K562 (cell line): Measurements from ENCODE around the gene RNPEP. TPM values are rescaled to one million over a fixed set of nuclear protein-coding genes. Genes with fewer than 3 reads are reported as not detected.

ENCODE experiments used
- CBFB ChIP-seq: sonication (generic); formaldehyde crosslinking; IDR thresholded peaks from 2 replicates; pipeline ENCODE4 v1.4.0; 2020; ENCODE audit warnings: mild to moderate bottlenecking, missing genetic modification reagents
- CHD4 ChIP-seq: fragments of 200-600 bp; sonication (generic); IDR thresholded peaks from 3 replicates; pipeline ENCODE4 v1.6.1; 2012; ENCODE audit warnings: low read depth, mild to moderate bottlenecking, mixed read lengths, low read length, inconsistent platforms; ENCODE audit not compliant: insufficient read depth, insufficient replicate concordance, poor library complexity, severe bottlenecking
- GATAD2B ChIP-seq: fragments of 450-650 bp; IDR thresholded peaks from 2 replicates; pipeline ENCODE4 v1.6.1; 2017; ENCODE audit warnings: mild to moderate bottlenecking, borderline replicate concordance
- HCFC1 ChIP-seq: IDR thresholded peaks from 2 replicates; pipeline ENCODE4 v1.6.1; 2012; ENCODE audit warnings: low read depth, low read length, improper control_type of control experiment
- HNRNPK ChIP-seq: fragments of 200-400 bp; formaldehyde crosslinking; IDR thresholded peaks from one replicate; pipeline ENCODE4 v1.6.1; 2018; ENCODE audit warnings: mild to moderate bottlenecking, low read depth, low read length; ENCODE audit not compliant: poor library complexity, severe bottlenecking
- HOXB6 ChIP-seq: fragments of 250-450 bp; sonication (Bioruptor Pico); IDR thresholded peaks from 2 replicates; pipeline ENCODE4 v1.5.1; 2022; ENCODE audit warnings: mild to moderate bottlenecking, borderline replicate concordance
- KDM5B ChIP-seq: fragments of 200-600 bp; sonication (generic); IDR thresholded peaks from 2 replicates; pipeline ENCODE4 v1.6.1; 2012; ENCODE audit warnings: low read depth, mild to moderate bottlenecking, moderate library complexity, low read length, control low read depth, inconsistent platforms; ENCODE audit not compliant: insufficient replicate concordance
- MAFG ChIP-seq: fragments of 450-650 bp; conservative IDR thresholded peaks from 2 replicates; pipeline ENCODE4 v1.6.1; 2016; ENCODE audit warnings: missing genetic modification characterization, missing compliant biosample characterization
- MCM3 ChIP-seq: fragments of 450-650 bp; IDR thresholded peaks from 2 replicates; pipeline ENCODE4 v1.6.1; 2016
- RAD21 ChIP-seq, 2 experiments: fragments of 250-450 bp in 1 of 2; fragments of 450-650 bp in 1 of 2; sonication (Bioruptor Pico) in 1 of 2; formaldehyde crosslinking in 1 of 2; IDR thresholded peaks in 1 of 2; conservative IDR thresholded peaks in 1 of 2; 2 replicates each; pipeline versions ENCODE4 v1.4.0 to v1.8.0; 2020 to 2022; ENCODE audit warnings: mild to moderate bottlenecking in 2 of 2, moderate library complexity in 1 of 2
- ZFP91 ChIP-seq: sonication (generic); formaldehyde crosslinking; IDR thresholded peaks from 2 replicates; pipeline ENCODE4 v1.8.0; 2022; ENCODE audit warnings: mild to moderate bottlenecking, missing genetic modification reagents
- ZNF174 ChIP-seq: fragments of 250-450 bp; sonication (Bioruptor Pico); IDR thresholded peaks from 2 replicates; pipeline ENCODE4 v1.4.0; 2020; ENCODE audit warnings: mild to moderate bottlenecking
- ZNF780A ChIP-seq: fragments of 250-450 bp; sonication (Bioruptor Pico); IDR thresholded peaks from 2 replicates; pipeline ENCODE4 v1.5.0; 2021; ENCODE audit warnings: mild to moderate bottlenecking
- polyA plus RNA-seq, 8 experiments: library from polyadenylated mRNA; depleted of rRNA in 4 of 8; stranded (reverse) in 5 of 8; unstranded in 3 of 8; fragments of >200 nt; fragmentation: Nextera tagmentation in 2 of 8; fragmentation: Illumina TruSeq in 1 of 8; extraction: Ambion mirVana in 2 of 8; extraction: Trizol in 1 of 8; gene quantifications; 2 replicates each; pipeline versions ENCODE4 v1.2.1 to v1.2.3, GENCODE V29; 2011 to 2014; ENCODE audit warnings: inconsistent platforms in 1 of 8, missing spikeins in 1 of 8
- total RNA-seq, 7 experiments: library from RNA; depleted of rRNA in 6 of 7; stranded (reverse); fragments of >200 nt in 6 of 7; fragmentation: Illumina TruSeq in 2 of 7; extraction: Trizol in 2 of 7; gene quantifications; 2 replicates each; pipeline versions ENCODE4 v1.2.1 to v1.2.3, GENCODE V29; 2011 to 2021; ENCODE audit warnings: low replicate concordance in 1 of 7
- TF ChIP-seq, protein P1 (sequence below), 2 experiments: fragments of 450-650 bp in 1 of 2; IDR thresholded peaks; 2 replicates each; pipeline ENCODE4 v1.6.1; 2011 to 2017; ENCODE audit warnings: low read depth in 2 of 2, antibody characterized with exemption in 1 of 2, borderline replicate concordance in 1 of 2, low read length in 1 of 2, mild to moderate bottlenecking in 1 of 2, mixed read lengths in 1 of 2; ENCODE audit not compliant: control insufficient read depth in 1 of 2
- TF ChIP-seq, protein P2 (sequence below): sonication (generic); formaldehyde crosslinking; IDR thresholded peaks from 2 replicates; pipeline ENCODE4 v1.8.0; 2022; ENCODE audit warnings: missing genetic modification reagents, mild to moderate bottlenecking, borderline replicate concordance
- TF ChIP-seq, protein P3 (sequence below), 3 experiments: IDR thresholded peaks in 2 of 3; conservative IDR thresholded peaks in 1 of 3; 2 replicates each; pipeline ENCODE4 v1.5.1; 2011 to 2012; ENCODE audit warnings: low read length in 3 of 3, mild to moderate bottlenecking in 3 of 3, control low read depth in 2 of 3, improper control_type of control experiment in 1 of 3, inconsistent platforms in 1 of 3, low read depth in 1 of 3, mixed read lengths in 1 of 3, moderate library complexity in 1 of 3; ENCODE audit not compliant: insufficient read depth in 2 of 3

Gene RNPEP
- total and polyA plus RNA-seq, 9 of the 15 experiments (the other 6 are each of a cell fraction or from before 2014, with no cell fraction given), result 27.5 to 131 (median 63.4) TPM

- TF ChIP-seq RAD21 (CRISPR knock-in tag; conservative IDR thresholded peaks at IDR 0.05 in 1 of 2, IDR thresholded peaks at IDR 0.05 in 1 of 2) (peak; percentile 73 to 86), MCM3 (no peak), CBFB (peak; percentile 68), ZNF174 (no peak), HOXB6 (0 out of 2 replicates have a peak, but pooled peaks have one; percentile 22), CHD4 (no peak), ZNF780A (CRISPR knock-in tag) (no peak), ZFP91 (CRISPR knock-in tag) (no peak), KDM5B (no peak), GATAD2B (no peak), HCFC1 (no peak), HNRNPK (no peak), MAFG (tag) (no peak)
- TF ChIP-seq, protein P1, sequence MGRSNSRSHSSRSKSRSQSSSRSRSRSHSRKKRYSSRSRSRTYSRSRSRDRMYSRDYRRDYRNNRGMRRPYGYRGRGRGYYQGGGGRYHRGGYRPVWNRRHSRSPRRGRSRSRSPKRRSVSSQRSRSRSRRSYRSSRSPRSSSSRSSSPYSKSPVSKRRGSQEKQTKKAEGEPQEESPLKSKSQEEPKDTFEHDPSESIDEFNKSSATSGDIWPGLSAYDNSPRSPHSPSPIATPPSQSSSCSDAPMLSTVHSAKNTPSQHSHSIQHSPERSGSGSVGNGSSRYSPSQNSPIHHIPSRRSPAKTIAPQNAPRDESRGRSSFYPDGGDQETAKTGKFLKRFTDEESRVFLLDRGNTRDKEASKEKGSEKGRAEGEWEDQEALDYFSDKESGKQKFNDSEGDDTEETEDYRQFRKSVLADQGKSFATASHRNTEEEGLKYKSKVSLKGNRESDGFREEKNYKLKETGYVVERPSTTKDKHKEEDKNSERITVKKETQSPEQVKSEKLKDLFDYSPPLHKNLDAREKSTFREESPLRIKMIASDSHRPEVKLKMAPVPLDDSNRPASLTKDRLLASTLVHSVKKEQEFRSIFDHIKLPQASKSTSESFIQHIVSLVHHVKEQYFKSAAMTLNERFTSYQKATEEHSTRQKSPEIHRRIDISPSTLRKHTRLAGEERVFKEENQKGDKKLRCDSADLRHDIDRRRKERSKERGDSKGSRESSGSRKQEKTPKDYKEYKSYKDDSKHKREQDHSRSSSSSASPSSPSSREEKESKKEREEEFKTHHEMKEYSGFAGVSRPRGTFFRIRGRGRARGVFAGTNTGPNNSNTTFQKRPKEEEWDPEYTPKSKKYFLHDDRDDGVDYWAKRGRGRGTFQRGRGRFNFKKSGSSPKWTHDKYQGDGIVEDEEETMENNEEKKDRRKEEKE (IDR thresholded peaks at IDR 0.05; ENCODE audit: borderline replicate concordance in 1 of 2, control insufficient read depth in 1 of 2, low read depth in 2 of 2, low read length in 1 of 2), result no peak
- TF ChIP-seq, protein P2, sequence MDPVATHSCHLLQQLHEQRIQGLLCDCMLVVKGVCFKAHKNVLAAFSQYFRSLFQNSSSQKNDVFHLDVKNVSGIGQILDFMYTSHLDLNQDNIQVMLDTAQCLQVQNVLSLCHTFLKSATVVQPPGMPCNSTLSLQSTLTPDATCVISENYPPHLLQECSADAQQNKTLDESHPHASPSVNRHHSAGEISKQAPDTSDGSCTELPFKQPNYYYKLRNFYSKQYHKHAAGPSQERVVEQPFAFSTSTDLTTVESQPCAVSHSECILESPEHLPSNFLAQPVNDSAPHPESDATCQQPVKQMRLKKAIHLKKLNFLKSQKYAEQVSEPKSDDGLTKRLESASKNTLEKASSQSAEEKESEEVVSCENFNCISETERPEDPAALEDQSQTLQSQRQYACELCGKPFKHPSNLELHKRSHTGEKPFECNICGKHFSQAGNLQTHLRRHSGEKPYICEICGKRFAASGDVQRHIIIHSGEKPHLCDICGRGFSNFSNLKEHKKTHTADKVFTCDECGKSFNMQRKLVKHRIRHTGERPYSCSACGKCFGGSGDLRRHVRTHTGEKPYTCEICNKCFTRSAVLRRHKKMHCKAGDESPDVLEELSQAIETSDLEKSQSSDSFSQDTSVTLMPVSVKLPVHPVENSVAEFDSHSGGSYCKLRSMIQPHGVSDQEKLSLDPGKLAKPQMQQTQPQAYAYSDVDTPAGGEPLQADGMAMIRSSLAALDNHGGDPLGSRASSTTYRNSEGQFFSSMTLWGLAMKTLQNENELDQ, result no peak
- TF ChIP-seq, protein P3, sequence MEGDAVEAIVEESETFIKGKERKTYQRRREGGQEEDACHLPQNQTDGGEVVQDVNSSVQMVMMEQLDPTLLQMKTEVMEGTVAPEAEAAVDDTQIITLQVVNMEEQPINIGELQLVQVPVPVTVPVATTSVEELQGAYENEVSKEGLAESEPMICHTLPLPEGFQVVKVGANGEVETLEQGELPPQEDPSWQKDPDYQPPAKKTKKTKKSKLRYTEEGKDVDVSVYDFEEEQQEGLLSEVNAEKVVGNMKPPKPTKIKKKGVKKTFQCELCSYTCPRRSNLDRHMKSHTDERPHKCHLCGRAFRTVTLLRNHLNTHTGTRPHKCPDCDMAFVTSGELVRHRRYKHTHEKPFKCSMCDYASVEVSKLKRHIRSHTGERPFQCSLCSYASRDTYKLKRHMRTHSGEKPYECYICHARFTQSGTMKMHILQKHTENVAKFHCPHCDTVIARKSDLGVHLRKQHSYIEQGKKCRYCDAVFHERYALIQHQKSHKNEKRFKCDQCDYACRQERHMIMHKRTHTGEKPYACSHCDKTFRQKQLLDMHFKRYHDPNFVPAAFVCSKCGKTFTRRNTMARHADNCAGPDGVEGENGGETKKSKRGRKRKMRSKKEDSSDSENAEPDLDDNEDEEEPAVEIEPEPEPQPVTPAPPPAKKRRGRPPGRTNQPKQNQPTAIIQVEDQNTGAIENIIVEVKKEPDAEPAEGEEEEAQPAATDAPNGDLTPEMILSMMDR (IDR thresholded peaks at IDR 0.05 in 2 of 3, conservative IDR thresholded peaks at IDR 0.05 in 1 of 3; ENCODE audit: insufficient read depth in 2 of 3, low read depth in 1 of 3, low read length in 3 of 3), result peak; percentile 91 to 93 (median 93)
These were observed 17.3 kb downstream of the RNPEP start (continued) for GRCh38 chr1:201999625-202000238.
